Measurements from ENCODE around the gene ZNF215. TPM values are rescaled to one million over a fixed set of nuclear protein-coding genes. Genes with fewer than 3 reads are reported as not detected.
"Not testable (repeated sequence)": the region's sequence is repeated elsewhere in the genome, so short reads cannot be mapped to it uniquely, and the experiment has no call there.

ZNF215 gene
- total RNA-seq, 1 experiment from 2014 or later: 15.8 TPM

GRCh38 chr11:6898911-6899310 lies 27.3 kb upstream of the ZNF215 start:
- no peak overlapping the region for H3K4me3 Mint-ChIP-seq
- H3K27ac Mint-ChIP-seq: no peak overlapping the region
- ATAC-seq (no peak), DNase-seq (ENCODE audit: low spot score) (no peak)
- POLR2A ChIA-PET: no interaction called here
- peaks cover 7% of the 10 kb centered on the region for H3K9me3 Mint-ChIP-seq
- H3K27me3 Mint-ChIP-seq (ENCODE audit: low read depth): no peaks in the 10 kb centered on the region
- CTCF ChIA-PET: no interaction called here
- H3K4me1 Mint-ChIP-seq: no peaks in the 10 kb centered on the region
- no peaks in the 10 kb centered on the region for H3K36me3 Mint-ChIP-seq
- TF ChIP-seq STAT6 (CRISPR knock-in tag; conservative IDR thresholded peaks at IDR 0.05; ENCODE audit: low read depth) (no peak), RORB (CRISPR knock-in tag; IDR thresholded peaks at IDR 0.05) (no peak), NR3C1 (CRISPR knock-in tag; conservative IDR thresholded peaks at IDR 0.05; ENCODE audit: low read depth) (no peak), NR2C2 (CRISPR knock-in tag; IDR thresholded peaks at IDR 0.05) (no peak), SMAD3 (CRISPR knock-in tag; IDR thresholded peaks at IDR 0.05; ENCODE audit: borderline replicate concordance) (no peak), ERG (CRISPR knock-in tag; IDR thresholded peaks at IDR 0.05) (no peak), SMAD4 (CRISPR knock-in tag; IDR thresholded peaks at IDR 0.05) (no peak)

GRCh38 chr11:6900327-6900999 lies 25.8 kb upstream of the ZNF215 start:
- Mint-ChIP-seq H3K4me1 (no peaks in the 10 kb centered on the region), H3K36me3 (peaks cover 11% of the 10 kb centered on the region), H3K27ac (no peak overlapping the region), H3K27me3 (ENCODE audit: low read depth) (peaks cover 3% of the 10 kb centered on the region; the same call in 1 of the 2 replicates), H3K4me3 (no peak overlapping the region), H3K9me3 (peaks cover 22% of the 10 kb centered on the region)
- ATAC-seq: no peak
- CTCF ChIA-PET: interaction anchor here (0.5 to 0.7 kb wide), 2 partner anchors 18 to 88 kb away, joined by 3 to 5 read pairs; no protein-coding TSS in a partner anchor
- DNase-seq (ENCODE audit: low spot score): no peak
- POLR2A ChIA-PET: no interaction called here
- TF ChIP-seq IRF2 (CRISPR knock-in tag; IDR thresholded peaks at IDR 0.05; ENCODE audit: borderline replicate concordance, low read depth) (no peak), ERG (CRISPR knock-in tag; IDR thresholded peaks at IDR 0.05) (no peak), HMGA2 (CRISPR knock-in tag; IDR thresholded peaks at IDR 0.05) (no peak)

GRCh38 chr11:6904804-6905203 lies 21.4 kb upstream of the ZNF215 start:
- H3K27ac Mint-ChIP-seq; CTCF ChIA-PET; DNase-seq (ENCODE audit: low spot score); ATAC-seq; H3K4me1 Mint-ChIP-seq; H3K27me3 Mint-ChIP-seq (ENCODE audit: low read depth); POLR2A ChIA-PET; H3K4me3 Mint-ChIP-seq: not testable (repeated sequence)
- peaks cover 27% of the 10 kb centered on the region for H3K9me3 Mint-ChIP-seq
- H3K36me3 Mint-ChIP-seq: peaks cover 16% of the 10 kb centered on the region

- CTCF ChIA-PET: no interaction called here
- no peak for TF ChIP-seq MYBL2 (CRISPR knock-in tag; IDR thresholded peaks at IDR 0.05)
- TF ChIP-seq OVOL2 (CRISPR knock-in tag; IDR thresholded peaks at IDR 0.05; ENCODE audit: borderline replicate concordance): no peak
- no peak for TF ChIP-seq ZNF317 (CRISPR knock-in tag; IDR thresholded peaks at IDR 0.05; ENCODE audit: borderline replicate concordance, low read depth)
- TF ChIP-seq FOXK1 (CRISPR knock-in tag; IDR thresholded peaks at IDR 0.05): no peak
- TF ChIP-seq ZNF532 (CRISPR knock-in tag; IDR thresholded peaks at IDR 0.05; ENCODE audit: borderline replicate concordance): no peak
- TF ChIP-seq JAZF1 (CRISPR knock-in tag; IDR thresholded peaks at IDR 0.05): no peak
- no peak for TF ChIP-seq GRHL2 (CRISPR knock-in tag; IDR thresholded peaks at IDR 0.05; ENCODE audit: insufficient replicate concordance, severe bottlenecking)
- no peak for TF ChIP-seq E2F1 (CRISPR knock-in tag; IDR thresholded peaks at IDR 0.05)
- TF ChIP-seq MXD4 (CRISPR knock-in tag; IDR thresholded peaks at IDR 0.05; ENCODE audit: borderline replicate concordance): no peak
Measured at GRCh38 chr11:6911378-6911777, 14.8 kb upstream of the ZNF215 start.

More at GRCh38 chr11:6911378-6911777, 14.8 kb upstream of the ZNF215 start:
- no peaks in the 10 kb centered on the region for H3K9me3 Mint-ChIP-seq
- peaks cover 2% of the 10 kb centered on the region; the same call in 1 of the 2 replicates for H3K27me3 Mint-ChIP-seq (ENCODE audit: low read depth)
- no peak overlapping the region for H3K4me3 Mint-ChIP-seq
- no peaks in the 10 kb centered on the region for H3K36me3 Mint-ChIP-seq
- POLR2A ChIA-PET: no interaction called here
- ATAC-seq (no peak), DNase-seq (ENCODE audit: low spot score) (no peak)
- no peaks in the 10 kb centered on the region for H3K4me1 Mint-ChIP-seq
- no peak overlapping the region for H3K27ac Mint-ChIP-seq

All from WTC11 (cell line).